NOMO-1 treated with dmso at 0.1 percent for 144 hours (cell line): ENCODE results near the gene TBL2.
"Not testable (repeated sequence)": the region's sequence is repeated elsewhere in the genome, so short reads cannot be mapped to it uniquely, and the experiment has no call there.

Experiments
- DNase-seq: peaks from one replicate; lab custom pipeline; 2025; ENCODE audit not compliant: unreplicated experiment; lab: John Stamatoyannopoulos, UW

The TBL2 gene

GRCh38 chr7:73578342-73579128, at the start of gene TBL2:
Gene TBL2 (minus strand): TSS chr7:73578579. CDS start chr7:73578549, 30 bp downstream.
- DNase-seq, result peak; percentile 100

- DNase-seq, result no peak
Measured at GRCh38 chr7:73626814-73627213, 48.4 kb upstream of the TBL2 start.

- no peak for DNase-seq
Measured at GRCh38 chr7:73625276-73625675, 46.9 kb upstream of the TBL2 start.

- no peak for DNase-seq
Measured at GRCh38 chr7:73624669-73625001, 46.3 kb upstream of the TBL2 start.

GRCh38 chr7:73623798-73624668, 45.7 kb upstream of the TBL2 start, which contains the start of gene MLXIPL:
Gene MLXIPL (minus strand): TSS chr7:73624522. CDS start chr7:73624492, 30 bp downstream.
- no peak for DNase-seq

GRCh38 chr7:73622909-73623797, 44.8 kb upstream of the TBL2 start:
- no peak for DNase-seq

GRCh38 chr7:73622527-73622908, 44.1 kb upstream of the TBL2 start:
- DNase-seq, result no peak

- no peak for DNase-seq
Measured at GRCh38 chr7:73621168-73622063, 43.0 kb upstream of the TBL2 start.

GRCh38 chr7:73619394-73619793, 41.0 kb upstream of the TBL2 start:
- not testable (repeated sequence) for DNase-seq

GRCh38 chr7:73618538-73618937, 40.2 kb upstream of the TBL2 start:
- no peak for DNase-seq

GRCh38 chr7:73617520-73617919, 39.1 kb upstream of the TBL2 start:
- DNase-seq, result not testable (repeated sequence)

- no peak for DNase-seq
Measured at GRCh38 chr7:73615886-73616285, 37.5 kb upstream of the TBL2 start.

- DNase-seq, result not testable (repeated sequence)
Measured at GRCh38 chr7:73614937-73615336, 36.6 kb upstream of the TBL2 start.

GRCh38 chr7:73613954-73614735, 35.8 kb upstream of the TBL2 start:
- no peak for DNase-seq

- no peak for DNase-seq
Measured at GRCh38 chr7:73612598-73613269, 34.4 kb upstream of the TBL2 start.

- no peak for DNase-seq
Measured at GRCh38 chr7:73611017-73611555, 32.7 kb upstream of the TBL2 start.

GRCh38 chr7:73610105-73610504, 31.7 kb upstream of the TBL2 start:
- DNase-seq, result no peak

- not testable (repeated sequence) for DNase-seq
Measured at GRCh38 chr7:73607692-73607983, 29.3 kb upstream of the TBL2 start.
